A549 (cell line): Measurements from ENCODE around the gene L3MBTL2. TPM values are rescaled to one million over a fixed set of nuclear protein-coding genes. Genes with fewer than 3 reads are reported as not detected.

ENCODE experiments used
- ATAC-seq, 2 experiments: fragments of 200-7000 bp in 1 of 2; fragments of >200 bp in 1 of 2; cut with Nextera tagmentation in 1 of 2; cut with Tn5 transposase in 1 of 2; 3 replicates each; pipeline versions ENCODE4 v1.8.0 to v1.9.1; 2018 to 2020; ENCODE audit warnings: mild to moderate bottlenecking in 1 of 2, moderate library complexity in 1 of 2
- CTCF ChIA-PET: fragments of 300-600 bp; sonication (Branson Sonifier 250); formaldehyde crosslinking; extraction: SDS; loops from one replicate; lab custom pipeline; 2021; ENCODE audit warnings: antibody characterized with exemption, inconsistent platforms; lab: Yijun Ruan, JAX
- POLR2A ChIA-PET: fragments of 350-600 bp; formaldehyde crosslinking; extraction: SDS; loops from one replicate; lab custom pipeline; 2021; ENCODE audit warnings: antibody characterized with exemption, inconsistent platforms; lab: Yijun Ruan, JAX
- DNase-seq, 2 experiments: peaks; one replicate each; pipeline versions ENCODE4 v3.0.0 to v3.0.0-alpha.2; 2011 to 2016; ENCODE audit warnings: low read depth in 1 of 2, low spot score in 1 of 2
- FAIRE-seq: peaks from 2 replicates; lab custom pipeline; 2011; peaks lifted over from hg19 to GRCh38; lab: Jason Lieb, UNC
- H3K27ac ChIP-seq, 2 experiments: fragments of >200 bp; sonication (Bioruptor Twin); formaldehyde crosslinking; 3 replicates each; pipeline ENCODE4 v1.5.1; 2016 to 2017
- H3K4me1 ChIP-seq: fragments of >200 bp; sonication (Bioruptor Twin); formaldehyde crosslinking; 3 replicates; pipeline ENCODE4 v1.6.1; 2016
- H3K4me2 ChIP-seq: fragments of >200 bp; sonication (Bioruptor Twin); formaldehyde crosslinking; 3 replicates; pipeline ENCODE4 v1.6.1; 2016
- H3K4me3 ChIP-seq: fragments of >200 bp; sonication (Bioruptor Twin); formaldehyde crosslinking; 3 replicates; pipeline ENCODE4 v1.5.1; 2016
- H3K9me3 ChIP-seq: fragments of >200 bp; sonication (Bioruptor Twin); formaldehyde crosslinking; 3 replicates; pipeline ENCODE4 v1.6.1; 2016
- ATOH8 ChIP-seq: fragments of 250-450 bp; sonication (Bioruptor Pico); IDR thresholded peaks from 2 replicates; pipeline ENCODE4 v1.5.0; 2020; ENCODE audit warnings: low read depth, mild to moderate bottlenecking, moderate library complexity
- CHD4 ChIP-seq: fragments of 200-600 bp; sonication (generic); IDR thresholded peaks from 2 replicates; pipeline ENCODE4 v1.6.1; 2016; ENCODE audit warnings: antibody characterized with exemption, mild to moderate bottlenecking, borderline replicate concordance
- CTCF ChIP-seq: fragments of >200 bp; sonication (Bioruptor Twin); formaldehyde crosslinking; IDR thresholded peaks from 3 replicates; pipeline ENCODE4 v1.5.1; 2016
- EHMT2 ChIP-seq: fragments of 200-600 bp; sonication (generic); IDR thresholded peaks from 2 replicates; pipeline ENCODE4 v1.6.1; 2016; ENCODE audit warnings: antibody characterized with exemption, low read depth, mild to moderate bottlenecking, moderate library complexity
- ESRRA ChIP-seq: fragments of 150-350 bp; IDR thresholded peaks from 2 replicates; pipeline ENCODE4 v1.6.1; 2014; ENCODE audit warnings: mild to moderate bottlenecking, low read length, borderline replicate concordance
- FOSL2 ChIP-seq, 2 experiments: fragments of 450-650 bp in 1 of 2; fragments of >200 bp in 1 of 2; sonication (Bioruptor Twin) in 1 of 2; formaldehyde crosslinking; IDR thresholded peaks; 2 replicates each; pipeline versions ENCODE4 v1.5.0 to v1.6.1; 2016 to 2020; ENCODE audit warnings: mild to moderate bottlenecking in 1 of 2, moderate library complexity in 1 of 2
- HES2 ChIP-seq: fragments of >200 bp; sonication (Bioruptor Twin); formaldehyde crosslinking; IDR thresholded peaks from 2 replicates; pipeline ENCODE4 v1.6.1; 2016
- HOXA7 ChIP-seq: fragments of 250-450 bp; sonication (Bioruptor Pico); IDR thresholded peaks from 2 replicates; pipeline ENCODE4 v1.5.0; 2020; ENCODE audit warnings: mild to moderate bottlenecking, moderate library complexity
- HOXB13 ChIP-seq: fragments of 250-450 bp; sonication (Bioruptor Pico); IDR thresholded peaks from 2 replicates; pipeline ENCODE4 v1.5.0; 2020; ENCODE audit warnings: low read depth, mild to moderate bottlenecking, moderate library complexity
- HOXB5 ChIP-seq: fragments of 250-450 bp; sonication (Bioruptor Pico); IDR thresholded peaks from 2 replicates; pipeline ENCODE4 v1.5.0; 2020; ENCODE audit warnings: mild to moderate bottlenecking, moderate library complexity
- KDM1A ChIP-seq: fragments of 200-600 bp; sonication (generic); IDR thresholded peaks from 2 replicates; pipeline ENCODE4 v1.6.1; 2016; ENCODE audit warnings: low read depth, mild to moderate bottlenecking
- MAFK ChIP-seq: fragments of 450-650 bp; IDR thresholded peaks from 2 replicates; pipeline ENCODE4 v1.6.1; 2014; ENCODE audit not compliant: partially characterized antibody
- MYC ChIP-seq: IDR thresholded peaks from 2 replicates; pipeline ENCODE4 v1.6.1; 2012; ENCODE audit warnings: mild to moderate bottlenecking, inconsistent platforms, low read length, improper control_type of control experiment, borderline replicate concordance
- NPAS2 ChIP-seq: fragments of 250-450 bp; sonication (Bioruptor Pico); IDR thresholded peaks from 2 replicates; pipeline ENCODE4 v1.8.0; 2022; ENCODE audit warnings: mild to moderate bottlenecking, moderate library complexity, borderline replicate concordance
- PBX3 ChIP-seq: IDR thresholded peaks from 2 replicates; pipeline ENCODE4 v1.6.1; 2012
- RAD21 ChIP-seq, 2 experiments: fragments of >200 bp in 1 of 2; sonication (Bioruptor Twin) in 1 of 2; formaldehyde crosslinking in 1 of 2; IDR thresholded peaks in 1 of 2; conservative IDR thresholded peaks in 1 of 2; 2 replicates in 1 of 2; 3 replicates in 1 of 2; pipeline ENCODE4 v1.6.1; 2012 to 2018; ENCODE audit warnings: inconsistent platforms in 1 of 2
- RCOR1 ChIP-seq: fragments of 150-350 bp; IDR thresholded peaks from 2 replicates; pipeline ENCODE4 v1.6.1; 2014; ENCODE audit warnings: antibody characterized with exemption, low read length, low read depth
- TP53 ChIP-seq: fragments of 250-450 bp; sonication (Bioruptor Pico); IDR thresholded peaks from 2 replicates; pipeline ENCODE4 v1.5.0; 2021; ENCODE audit warnings: mild to moderate bottlenecking, moderate library complexity
- ZFP36 ChIP-seq: fragments of 450-650 bp; IDR thresholded peaks from 2 replicates; pipeline ENCODE4 v1.6.1; 2014; ENCODE audit warnings: borderline replicate concordance; ENCODE audit not compliant: partially characterized antibody
- ZNF302 ChIP-seq: fragments of 250-450 bp; sonication (Bioruptor Pico); IDR thresholded peaks from 2 replicates; pipeline ENCODE4 v1.9.0; 2021; ENCODE audit warnings: inconsistent platforms, mild to moderate bottlenecking, moderate library complexity
- WGBS: methylation state at CpG from one replicate; pipeline ENCODE4 v1.1.6; 2017; ENCODE audit errors: missing lambda C conversion rate; 5-methylcytosine and 5-hydroxymethylcytosine counted together
- polyA plus RNA-seq, 4 experiments: library from polyadenylated mRNA; depleted of rRNA in 3 of 4; stranded (reverse); fragments of >200 nt; fragmentation: RNase III in 1 of 4; extraction: RNeasy Plus Mini Kit Qiagen cat#74134 plus additional on column Dnase treatment in 1 of 4; gene quantifications; 2 replicates in 3 of 4; 3 replicates in 1 of 4; pipeline ENCODE4 v1.2.3, GENCODE V29; 2011 to 2017

The L3MBTL2 gene
- polyA plus RNA-seq, 2 of the 4 experiments (the other 2 are of a cell fraction): 14.5 to 17.0 TPM

- POLR2A ChIA-PET: no interaction called here
- ATAC-seq: peak; percentile 24 to 55; a peak in 1 of 6 replicates
Observed at GRCh38 chr22:41263704-41264103, 58.6 kb downstream of the L3MBTL2 start.

GRCh38 chr22:41264408-41264941, 59.4 kb downstream of the L3MBTL2 start:
- no peaks in the 10 kb centered on the region for H3K9me3 ChIP-seq
- CTCF ChIA-PET: interaction anchor here (0.9 to 1.0 kb wide), 2 partner anchors 23 to 41 kb away, joined by 3 to 6 read pairs; no protein-coding TSS in a partner anchor
- no peak overlapping the region for H3K4me2 ChIP-seq
- 100% methylated on average over 10 of the region's 15 CpGs for WGBS
- TF ChIP-seq HOXA7 (CRISPR knock-in tag) (no peak), ZNF302 (CRISPR knock-in tag) (no peak), RCOR1 (no peak), ESRRA (no peak), ZFP36 (no peak), HOXB5 (CRISPR knock-in tag) (no peak), ATOH8 (CRISPR knock-in tag) (no peak)
- ATAC-seq (peak in 1 of 2 experiments; percentile 47; a peak in 1 of 6 replicates), DNase-seq (no peak), FAIRE-seq (no peak)
- no peak overlapping the region for H3K27ac ChIP-seq
- no peaks in the 10 kb centered on the region for H3K4me1 ChIP-seq
- no peak overlapping the region for H3K4me3 ChIP-seq
- POLR2A ChIA-PET: no interaction called here

More at GRCh38 chr22:41263704-41264103, 58.6 kb downstream of the L3MBTL2 start:
- FAIRE-seq: no peak
- CTCF ChIA-PET: no interaction called here
- Histone ChIP-seq H3K4me3 (no peak overlapping the region), H3K27ac (peak overlapping the region in 1 of 2 experiments; percentile 58; a peak in 1 of 6 replicates)
- TF ChIP-seq MAFK (peak; percentile 13), CTCF (no peak)
- TF ChIP-seq, all 56 proteins: peak for 1
- no peaks in the 10 kb centered on the region for H3K4me1 ChIP-seq
- WGBS: 80% methylated on average over 2 of the region's 2 CpGs
- no peaks in the 10 kb centered on the region for H3K9me3 ChIP-seq
- DNase-seq: no peak
- H3K4me2 ChIP-seq: no peak overlapping the region

GRCh38 chr22:41267958-41268357, 62.8 kb downstream of the L3MBTL2 start:
- WGBS: 94% methylated on average over 15 of the region's 16 CpGs
- Histone ChIP-seq H3K4me1 (no peaks in the 10 kb centered on the region), H3K4me3 (no peak overlapping the region), H3K27ac (no peak overlapping the region), H3K9me3 (no peaks in the 10 kb centered on the region), H3K4me2 (no peak overlapping the region)
- ChIA-PET CTCF (no interaction called here), POLR2A (no interaction called here)
- ATAC-seq (no peak), DNase-seq (no peak), FAIRE-seq (no peak)
- TF ChIP-seq EHMT2 (no peak), HES2 (no peak), NPAS2 (no peak), HOXB13 (CRISPR knock-in tag) (no peak), MYC (no peak), CHD4 (no peak), FOSL2 (IDR thresholded peaks at IDR 0.05) (no peak), FOSL2 (CRISPR knock-in tag; IDR thresholded peaks at IDR 0.05) (no peak), KDM1A (no peak), TP53 (CRISPR knock-in tag) (no peak), RAD21 (conservative IDR thresholded peaks at IDR 0.05 in 1 of 2, IDR thresholded peaks at IDR 0.05 in 1 of 2) (no peak), PBX3 (no peak), ZFP36 (no peak)
